ENCODE results near the gene DEDD. TPM values are rescaled to one million over a fixed set of nuclear protein-coding genes. Genes with fewer than 3 reads are reported as not detected.
A peak's percentile ranks its signal among the peaks of the same experiment; 100 is the strongest.

DEDD gene
- total RNA-seq, 1 donor from 2014 or later = 37.5 TPM

DNA sequence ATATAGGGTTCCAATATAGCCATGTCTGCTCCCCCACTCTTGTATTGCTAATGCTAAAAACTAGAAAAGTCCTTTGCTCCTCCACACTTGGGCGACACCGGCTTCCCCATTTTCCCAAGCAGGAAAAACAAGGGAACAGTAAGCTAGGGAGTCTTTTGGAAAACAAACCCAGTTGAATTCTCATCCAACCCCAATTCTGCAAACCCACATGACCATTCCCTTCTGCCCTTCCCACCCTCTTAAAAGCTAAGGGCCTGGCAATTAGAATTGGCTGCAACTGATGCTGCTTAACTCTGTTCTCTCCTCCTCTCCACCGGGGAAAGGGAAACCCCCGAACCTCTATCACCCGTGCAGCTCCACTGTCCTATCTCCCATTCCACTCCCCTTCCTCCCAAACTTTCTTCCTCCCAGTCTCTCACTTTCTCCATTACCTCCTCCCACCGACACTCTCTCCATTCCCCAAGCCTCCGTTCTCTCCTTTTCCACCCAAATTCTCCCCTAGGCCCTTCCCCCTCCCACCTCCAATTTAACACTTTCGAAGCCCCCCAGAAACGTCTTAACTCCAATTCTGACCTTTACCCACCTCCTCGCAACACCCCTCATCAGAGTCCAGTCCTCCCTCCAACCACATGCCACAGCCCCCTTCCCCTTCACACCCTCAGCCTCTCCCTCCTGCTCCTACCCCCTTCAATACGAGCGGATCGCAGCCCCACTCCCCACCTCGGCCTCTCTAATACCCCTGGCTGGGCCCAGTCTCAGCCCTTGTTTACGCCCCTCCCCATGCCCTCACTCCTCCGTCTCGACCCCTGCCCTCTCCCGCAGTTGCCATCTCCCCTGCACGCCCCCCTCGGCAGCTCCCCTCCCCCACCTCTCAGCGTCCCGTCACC lies 701 bp downstream of the DEDD start:
- peak overlapping the region; percentile 69 for H3K4me3 ChIP-seq
- no peak for DNase-seq
- peak overlapping the region; percentile 96 for H3K27ac ChIP-seq
- no peak for TF ChIP-seq CTCF (IDR thresholded peaks at IDR 0.05)
- peak; percentile 2 for ATAC-seq
- intact Hi-C loops (cut with DNase I) = no loop called here
- no peaks in the 10 kb centered on the region for H3K9me3 ChIP-seq
- H3K27me3 ChIP-seq = no peaks in the 10 kb centered on the region
- peaks cover 27% of the 10 kb centered on the region for H3K36me3 ChIP-seq
- peaks cover 59% of the 10 kb centered on the region for H3K4me1 ChIP-seq

DNA sequence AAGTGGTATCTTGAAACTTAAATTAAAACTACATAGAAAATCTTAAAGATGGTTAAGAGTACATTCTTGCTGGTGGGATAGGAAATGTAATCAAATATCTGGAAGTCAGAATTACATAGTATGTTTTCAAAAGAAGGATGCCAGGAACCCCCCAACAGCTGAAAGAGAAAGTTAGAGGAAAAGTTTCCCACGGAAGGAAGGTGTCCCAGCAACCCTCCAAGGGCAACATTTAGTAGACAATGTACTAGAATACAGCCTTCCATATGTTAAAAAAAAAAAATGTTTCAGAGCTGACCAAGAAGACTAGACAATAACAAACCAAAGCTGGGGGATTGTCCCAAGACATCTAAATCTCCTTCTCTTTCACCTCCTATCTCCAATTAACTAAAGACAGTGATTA lies 2.2 kb downstream of the DEDD start:
- Histone ChIP-seq H3K27me3 (no peaks in the 10 kb centered on the region), H3K4me1 (peaks cover 61% of the 10 kb centered on the region), H3K9me3 (no peaks in the 10 kb centered on the region), H3K36me3 (peaks cover 40% of the 10 kb centered on the region), H3K4me3 (no peak overlapping the region), H3K27ac (no peak overlapping the region)
- no peak for TF ChIP-seq CTCF (IDR thresholded peaks at IDR 0.05)
- no peak for DNase-seq
- ATAC-seq = no peak
- intact Hi-C loops (cut with DNase I) = no loop called here

DNA sequence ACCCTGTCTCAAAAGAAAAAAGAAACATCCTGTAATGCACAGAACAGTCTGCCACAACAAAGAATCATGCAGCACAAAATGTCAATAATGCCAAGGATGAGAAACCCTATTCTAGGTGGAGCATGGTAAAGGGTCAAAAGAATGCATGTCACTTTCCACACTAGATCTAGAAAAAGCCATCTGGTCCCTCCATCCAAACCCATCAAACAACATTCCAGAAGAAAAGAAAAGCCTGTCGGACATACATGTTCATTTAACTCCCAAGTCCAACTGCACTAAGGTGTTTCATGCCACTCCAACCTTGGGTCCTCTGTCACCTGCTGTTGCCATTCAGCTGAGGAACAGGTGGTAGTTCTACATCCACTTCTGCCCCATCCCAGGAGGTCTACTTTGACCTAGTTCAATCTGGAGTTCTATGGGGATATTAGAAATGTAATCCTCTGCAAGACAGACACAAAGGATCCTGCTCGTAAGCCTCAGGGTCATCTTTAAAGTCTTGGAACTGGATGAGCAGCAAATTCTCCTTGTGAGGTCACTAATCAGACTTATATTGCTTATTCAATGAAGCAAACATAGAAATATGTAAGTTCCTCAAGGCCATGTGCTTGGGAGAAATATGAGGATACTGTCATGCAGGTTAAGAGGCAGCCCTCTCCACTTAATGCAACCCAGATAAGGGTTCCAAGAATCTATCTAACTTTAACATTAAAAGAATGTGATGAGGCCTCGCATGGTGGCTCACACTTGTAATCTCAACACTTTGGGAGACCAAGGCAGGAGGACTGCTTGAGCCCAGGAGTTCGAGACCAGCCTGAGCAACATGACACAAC lies 3.7 kb downstream of the DEDD start:
- Histone ChIP-seq H3K27me3 (no peaks in the 10 kb centered on the region), H3K36me3 (peaks cover 55% of the 10 kb centered on the region), H3K27ac (no peak overlapping the region), H3K4me1 (peaks cover 50% of the 10 kb centered on the region), H3K9me3 (no peaks in the 10 kb centered on the region), H3K4me3 (no peak overlapping the region)
- ATAC-seq = no peak
- intact Hi-C loops (cut with DNase I) = no loop called here
- TF ChIP-seq CTCF (IDR thresholded peaks at IDR 0.05) = no peak
- DNase-seq = no peak

DNA sequence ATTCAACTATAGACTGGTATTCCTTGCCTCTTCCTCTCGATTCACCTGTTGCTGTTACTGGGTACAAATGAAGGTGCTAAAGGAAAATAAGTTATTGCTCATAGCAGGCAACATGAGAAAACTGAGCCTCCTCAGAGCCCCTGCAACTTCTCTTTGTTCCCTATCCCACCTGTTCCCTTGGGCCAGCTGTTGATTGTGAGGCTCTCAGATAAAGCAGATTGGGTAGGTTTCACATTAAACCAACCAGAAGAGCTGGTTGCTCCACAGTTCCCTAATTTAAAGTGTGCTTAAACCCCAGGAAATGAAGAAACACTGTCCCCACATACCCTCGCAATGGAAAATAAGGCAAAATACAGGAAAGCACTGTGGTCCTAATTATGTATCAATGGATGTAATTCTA lies 4.8 kb downstream of the DEDD start:
- ATAC-seq (no peak), DNase-seq (no peak)
- Histone ChIP-seq H3K4me1 (peaks cover 44% of the 10 kb centered on the region), H3K27me3 (no peaks in the 10 kb centered on the region), H3K9me3 (no peaks in the 10 kb centered on the region), H3K4me3 (no peak overlapping the region), H3K27ac (peak overlapping the region; percentile 36), H3K36me3 (peaks cover 67% of the 10 kb centered on the region)
- TF ChIP-seq CTCF (IDR thresholded peaks at IDR 0.05) = no peak
- intact Hi-C loops (cut with DNase I) = no loop called here

GRCh38 chr1:161122967-161123366 lies 9.5 kb downstream of the DEDD start:
- no peaks in the 10 kb centered on the region for H3K9me3 ChIP-seq
- no peaks in the 10 kb centered on the region for H3K27me3 ChIP-seq
- H3K36me3 ChIP-seq = peaks cover 81% of the 10 kb centered on the region
- intact Hi-C loops (cut with DNase I) = no loop called here
- H3K4me1 ChIP-seq = peaks cover 38% of the 10 kb centered on the region
- peak; percentile 21 for ATAC-seq
- no peak for TF ChIP-seq CTCF (IDR thresholded peaks at IDR 0.05)
- DNase-seq = peak; percentile 69
- H3K4me3 ChIP-seq = no peak overlapping the region
- no peak overlapping the region for H3K27ac ChIP-seq

All from upper lobe of right lung (tissue), 1 donor.